K562 (cell line): Measurements from ENCODE around the gene MAL. TPM values are rescaled to one million over a fixed set of nuclear protein-coding genes. Genes with fewer than 3 reads are reported as not detected.

Experiments used
- ATAC-seq: fragments of 200-7000 bp; cut with Tn5 transposase; 3 replicates; pipeline ENCODE4 v1.9.1; 2020; ENCODE audit warnings: moderate library complexity
- BruUV-seq: library from RNA; stranded (reverse); fragments of 400-500 nt; replicated peaks from 2 replicates; lab custom pipeline; 2021; lab: Mats Ljungman, UMichigan
- CTCF ChIA-PET: fragments of 300-600 bp; formaldehyde crosslinking; extraction: SDS; loops from one replicate; lab custom pipeline; 2021; ENCODE audit warnings: low intra/inter-chr PET ratio; lab: Yijun Ruan, JAX
- POLR2A ChIA-PET: fragments of 300-600, 350-650 bp; sonication (Branson Sonifier 250); formaldehyde crosslinking; extraction: SDS; loops from one replicate; lab custom pipeline; 2021; ENCODE audit warnings: antibody characterized with exemption, inconsistent platforms; lab: Yijun Ruan, JAX
- DNase-seq, 4 experiments: peaks; one replicate each; pipeline versions ENCODE4 v3.0.0 to v3.0.0-alpha.2; 2011 to 2018; ENCODE audit warnings: low spot score in 3 of 4, mixed read lengths in 3 of 4; ENCODE audit errors: extremely low read depth in 1 of 4
- FAIRE-seq: peaks from 2 replicates; lab custom pipeline; 2011; peaks lifted over from hg19 to GRCh38; lab: Jason Lieb, UNC
- H2AFZ ChIP-seq: 2 replicates; pipeline ENCODE4 v1.6.0; 2011; ENCODE audit warnings: low read depth, low read length, control low read depth, inconsistent platforms
- H3K27ac ChIP-seq: fragments of 200-600 bp; 3 replicates; pipeline ENCODE4 v1.8.0; 2011; ENCODE audit warnings: low read depth, mild to moderate bottlenecking, control low read depth, inconsistent platforms, low read length, moderate library complexity, mixed read lengths; ENCODE audit errors: extremely low read depth
- H3K27me3 ChIP-seq, 2 experiments: fragments of 300-600 bp in 1 of 2; 2 replicates in 1 of 2; 3 replicates in 1 of 2; pipeline versions ENCODE4 v1.6.0 to v1.8.0; 2011; ENCODE audit warnings: inconsistent platforms in 2 of 2, low read length in 2 of 2, mild to moderate bottlenecking in 1 of 2, mixed read lengths in 1 of 2, moderate library complexity in 1 of 2; ENCODE audit not compliant: control insufficient read depth in 2 of 2, insufficient read depth in 2 of 2
- H3K36me3 ChIP-seq: fragments of 300-600 bp; 3 replicates; pipeline ENCODE4 v1.8.0; 2011; ENCODE audit warnings: mild to moderate bottlenecking, low read length, inconsistent platforms; ENCODE audit not compliant: control insufficient read depth, insufficient read depth
- H3K4me1 ChIP-seq, 2 experiments: fragments of 200-600 bp in 1 of 2; replicated peaks in 1 of 2; 2 replicates in 1 of 2; 3 replicates in 1 of 2; pipeline versions ENCODE4 v1.5.1 to v1.8.0; 2011; ENCODE audit warnings: inconsistent platforms in 2 of 2, low read length in 2 of 2, mild to moderate bottlenecking in 1 of 2, mixed read lengths in 1 of 2, moderate library complexity in 1 of 2; ENCODE audit not compliant: control insufficient read depth in 2 of 2, insufficient read depth in 2 of 2
- H3K4me2 ChIP-seq: 2 replicates; pipeline ENCODE4 v1.6.1; 2011; ENCODE audit warnings: low read length, control low read depth, inconsistent platforms, mixed read lengths; ENCODE audit not compliant: insufficient read depth
- H3K4me3 ChIP-seq: fragments of 200-600 bp; sonication (generic), shearing (Covaris generic); 2 replicates; pipeline ENCODE4 v1.5.1; 2016; ENCODE audit warnings: control low read depth, inconsistent platforms
- H3K79me2 ChIP-seq: fragments of 200-600 bp; 3 replicates; pipeline ENCODE4 v1.8.0; 2011; ENCODE audit warnings: low read length, inconsistent platforms; ENCODE audit not compliant: control insufficient read depth, insufficient read depth
- H3K9ac ChIP-seq, 2 experiments: 2 replicates each; pipeline versions ENCODE4 v1.6.0 to v1.6.1; 2011; ENCODE audit warnings: low read depth in 2 of 2, low read length in 2 of 2, control low read depth in 1 of 2, inconsistent platforms in 1 of 2, mild to moderate bottlenecking in 1 of 2, mixed read lengths in 1 of 2; ENCODE audit not compliant: insufficient read depth in 1 of 2
- H3K9me1 ChIP-seq: one replicate; pipeline ENCODE4 v1.6.0; 2011; ENCODE audit warnings: inconsistent platforms, mild to moderate bottlenecking, low read length, moderate library complexity; ENCODE audit not compliant: control insufficient read depth, insufficient read depth
- H3K9me3 ChIP-seq: replicated peaks from 2 replicates; pipeline ENCODE4 v1.5.1; 2011; ENCODE audit warnings: low read depth, low read length, inconsistent platforms; ENCODE audit not compliant: control insufficient read depth, insufficient read depth
- H4K20me1 ChIP-seq: replicated peaks from 2 replicates; pipeline ENCODE4 v1.6.1; 2011; ENCODE audit warnings: low read length, inconsistent platforms, mixed read lengths; ENCODE audit not compliant: control insufficient read depth, insufficient read depth
- CAMTA2 ChIP-seq: fragments of 250-450 bp; sonication (Bioruptor Pico); conservative IDR thresholded peaks from 2 replicates; pipeline ENCODE4 v1.5.1; 2022
- CC2D1A ChIP-seq: fragments of 450-650 bp; IDR thresholded peaks from 2 replicates; pipeline ENCODE4 v1.6.1; 2017; ENCODE audit warnings: mild to moderate bottlenecking
- GTF2E2 ChIP-seq: fragments of 200-800 bp; sonication (Bioruptor generic); IDR thresholded peaks from 2 replicates; pipeline ENCODE4 v1.6.1; 2016; ENCODE audit warnings: missing genetic modification characterization, missing compliant biosample characterization
- MED1 ChIP-seq: sonication (generic); formaldehyde crosslinking; IDR thresholded peaks from 2 replicates; pipeline ENCODE4 v1.8.1; 2023; ENCODE audit warnings: missing genetic modification reagents, borderline replicate concordance
- MYBL2 ChIP-seq, 2 experiments: fragments of 450-650 bp in 1 of 2; sonication (generic) in 1 of 2; formaldehyde crosslinking in 1 of 2; IDR thresholded peaks; 2 replicates each; pipeline versions ENCODE4 v1.6.1 to v1.8.1; 2017 to 2022; ENCODE audit warnings: borderline replicate concordance in 1 of 2, inconsistent platforms in 1 of 2, low read depth in 1 of 2, mild to moderate bottlenecking in 1 of 2, missing genetic modification reagents in 1 of 2, moderate library complexity in 1 of 2
- RBM39 ChIP-seq: fragments of 200-400 bp; formaldehyde crosslinking; optimal IDR thresholded peaks from 2 replicates; pipeline ENCODE3; 2018; ENCODE audit warnings: low read depth, low read length
- RNF2 ChIP-seq: sonication (generic); IDR thresholded peaks from 2 replicates; pipeline ENCODE4 v1.6.1; 2016
- TAF1 ChIP-seq: IDR thresholded peaks from 2 replicates; pipeline ENCODE4 v1.6.1; 2011; ENCODE audit warnings: mild to moderate bottlenecking, low read length, moderate library complexity; ENCODE audit not compliant: insufficient read depth, control insufficient read depth, severe bottlenecking; ENCODE audit errors: extremely low read depth
- ZFP1 ChIP-seq: fragments of 450-650 bp; formaldehyde crosslinking; IDR thresholded peaks from 2 replicates; pipeline ENCODE4 v1.4.0; 2020; ENCODE audit warnings: mild to moderate bottlenecking, mixed read lengths
- ZNF232 ChIP-seq: sonication (generic); formaldehyde crosslinking; IDR thresholded peaks from 2 replicates; pipeline ENCODE4 v1.8.0; 2022; ENCODE audit warnings: mild to moderate bottlenecking, missing genetic modification reagents
- ZNF274 ChIP-seq: IDR thresholded peaks from 2 replicates; pipeline ENCODE4 v1.6.1; 2011; ENCODE audit warnings: low read depth, mild to moderate bottlenecking, low read length, moderate library complexity, borderline replicate concordance
- ZNF316 ChIP-seq: fragments of 450-650 bp; IDR thresholded peaks from 2 replicates; pipeline ENCODE4 v1.6.1; 2016
- WGBS: fragments of 100-300 bp; shearing (Covaris generic); methylation state at CpG from one replicate; pipeline ENCODE4 v1.1.6; 2016; ENCODE audit warnings: low coverage, mixed read lengths; ENCODE audit not compliant: insufficient coverage; ENCODE audit errors: missing lambda C conversion rate; 5-methylcytosine and 5-hydroxymethylcytosine counted together
- in situ Hi-C: fragments of 300-500 bp; cut with MboI; formaldehyde crosslinking; loops from 4 replicates; pipeline ENCODE4 v1.15.0; 2018; ENCODE audit warnings: inconsistent platforms, mixed read lengths
- intact Hi-C: fragments of 100-400 bp; cut with micrococcal nuclease; formaldehyde crosslinking; loops from 2 replicates; pipeline ENCODE4 v1.14.2; 2022
- polyA plus RNA-seq, 8 experiments: library from polyadenylated mRNA; depleted of rRNA in 4 of 8; stranded (reverse) in 5 of 8; unstranded in 3 of 8; fragments of >200 nt; fragmentation: Nextera tagmentation in 2 of 8; fragmentation: Illumina TruSeq in 1 of 8; extraction: Ambion mirVana in 2 of 8; extraction: Trizol in 1 of 8; gene quantifications; 2 replicates each; pipeline versions ENCODE4 v1.2.1 to v1.2.3, GENCODE V29; 2011 to 2014; ENCODE audit warnings: inconsistent platforms in 1 of 8, missing spikeins in 1 of 8
- total RNA-seq, 7 experiments: library from RNA; depleted of rRNA in 6 of 7; stranded (reverse); fragments of >200 nt in 6 of 7; fragmentation: Illumina TruSeq in 2 of 7; extraction: Trizol in 2 of 7; gene quantifications; 2 replicates each; pipeline versions ENCODE4 v1.2.1 to v1.2.3, GENCODE V29; 2011 to 2021; ENCODE audit warnings: low replicate concordance in 1 of 7
- TF ChIP-seq, protein P1 (sequence below), 2 experiments: IDR thresholded peaks in 1 of 2; conservative IDR thresholded peaks in 1 of 2; 2 replicates each; pipeline ENCODE4 v1.6.1; 2016; ENCODE audit warnings: low read depth in 2 of 2, mild to moderate bottlenecking in 1 of 2, missing compliant biosample characterization in 1 of 2, missing genetic modification characterization in 1 of 2, moderate library complexity in 1 of 2
- TF ChIP-seq, protein P2 (sequence below): sonication (generic); formaldehyde crosslinking; IDR thresholded peaks from 2 replicates; pipeline ENCODE4 v1.9.0; 2022; ENCODE audit warnings: mild to moderate bottlenecking, missing genetic modification reagents
- TF ChIP-seq, protein P3 (sequence below), 3 experiments: fragments of 200-800 bp in 1 of 3; fragments of 250-450 bp in 1 of 3; fragments of 450-650 bp in 1 of 3; sonication (Bioruptor Pico) in 1 of 3; sonication (Bioruptor generic) in 1 of 3; formaldehyde crosslinking in 1 of 3; IDR thresholded peaks; 2 replicates each; pipeline versions ENCODE4 v1.6.1 to v1.8.0; 2016 to 2022; ENCODE audit warnings: mild to moderate bottlenecking in 2 of 3, missing genetic modification characterization in 2 of 3, missing compliant biosample characterization in 1 of 3, moderate library complexity in 1 of 3

MAL gene
- total and polyA plus RNA-seq, 9 of the 15 experiments (the other 6 are each of a cell fraction or from before 2014, with no cell fraction given) = not detected

DNA sequence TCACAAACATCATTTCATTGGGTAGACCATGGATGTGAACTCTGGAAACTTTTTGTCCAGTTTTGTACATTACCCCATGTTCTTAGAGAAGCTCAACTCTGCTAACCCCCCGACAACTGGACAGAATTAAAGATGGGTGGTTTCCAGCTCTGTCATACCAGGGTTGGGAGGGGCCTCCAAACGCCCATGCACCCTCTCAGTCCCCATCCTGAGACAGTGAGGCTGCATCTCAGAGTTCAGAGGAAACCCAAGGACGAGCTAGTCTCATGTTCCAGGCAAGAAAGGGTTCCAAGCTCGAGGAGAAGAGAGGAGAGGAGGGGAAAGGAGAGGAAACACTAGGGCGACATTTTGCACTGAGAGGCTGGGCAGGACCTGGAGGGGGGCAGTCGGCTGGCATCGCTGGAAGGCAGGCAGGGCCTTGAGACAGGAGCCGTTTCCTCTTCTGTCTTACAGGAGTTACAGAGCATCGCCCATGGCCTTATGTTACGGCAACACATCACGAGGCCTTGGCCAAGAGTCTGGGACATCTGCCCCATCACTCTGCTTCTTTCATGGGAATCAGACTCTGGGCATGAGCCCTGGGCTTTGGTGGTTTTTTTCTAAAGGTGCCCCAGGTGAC lies 16.4 kb downstream of the MAL start:
- ATAC-seq = no peak
- no peak for FAIRE-seq
- CTCF ChIA-PET = no interaction called here
- in situ Hi-C loops (no loop called here), intact Hi-C loops (loop anchor here (5.0 kb wide), 1 partner anchor 170 kb away; the partner anchor contains the start of gene TEKT4)
- Histone ChIP-seq H3K27me3 (peaks cover 6 to 43% of the 10 kb centered on the region in 2 experiments; a peak in 3 of 5 replicates), H3K9me3 (no peaks in the 10 kb centered on the region), H3K36me3 (no peaks in the 10 kb centered on the region), H3K79me2 (no peaks in the 10 kb centered on the region), H4K20me1 (no peaks in the 10 kb centered on the region), H3K27ac (no peak overlapping the region), H2AFZ (no peak overlapping the region), H3K4me2 (no peak overlapping the region), H3K4me3 (no peak overlapping the region), H3K4me1 (no peaks in the 10 kb centered on the region), H3K9ac (no peak overlapping the region), H3K9me1 (no peaks in the 10 kb centered on the region)
- no peak for DNase-seq
- 0% methylated on average over 8 of the region's 11 CpGs for WGBS
- POLR2A ChIA-PET = no interaction called here
- no TSS peak for BruUV-seq
- TF ChIP-seq MED1 (CRISPR knock-in tag) (no peak), TAF1 (no peak), ZFP1 (CRISPR knock-in tag) (no peak), RBM39 (no peak), ZNF232 (CRISPR knock-in tag) (no peak), RNF2 (no peak), ZNF316 (no peak), CC2D1A (no peak), ZNF274 (no peak), GTF2E2 (tag) (no peak), CAMTA2 (CRISPR knock-in tag) (no peak), MYBL2 (IDR thresholded peaks at IDR 0.05; ENCODE audit: low read depth) (no peak), MYBL2 (CRISPR knock-in tag; IDR thresholded peaks at IDR 0.05; ENCODE audit: borderline replicate concordance) (no peak)
- TF ChIP-seq, protein P1, sequence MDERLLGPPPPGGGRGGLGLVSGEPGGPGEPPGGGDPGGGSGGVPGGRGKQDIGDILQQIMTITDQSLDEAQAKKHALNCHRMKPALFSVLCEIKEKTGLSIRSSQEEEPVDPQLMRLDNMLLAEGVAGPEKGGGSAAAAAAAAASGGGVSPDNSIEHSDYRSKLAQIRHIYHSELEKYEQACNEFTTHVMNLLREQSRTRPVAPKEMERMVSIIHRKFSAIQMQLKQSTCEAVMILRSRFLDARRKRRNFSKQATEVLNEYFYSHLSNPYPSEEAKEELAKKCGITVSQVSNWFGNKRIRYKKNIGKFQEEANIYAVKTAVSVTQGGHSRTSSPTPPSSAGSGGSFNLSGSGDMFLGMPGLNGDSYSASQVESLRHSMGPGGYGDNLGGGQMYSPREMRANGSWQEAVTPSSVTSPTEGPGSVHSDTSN (CRISPR knock-in tag; IDR thresholded peaks at IDR 0.05; ENCODE audit: low read depth) = no peak
- TF ChIP-seq, protein P1 (tag; conservative IDR thresholded peaks at IDR 0.05; ENCODE audit: low read depth) = no peak
- TF ChIP-seq, protein P2, sequence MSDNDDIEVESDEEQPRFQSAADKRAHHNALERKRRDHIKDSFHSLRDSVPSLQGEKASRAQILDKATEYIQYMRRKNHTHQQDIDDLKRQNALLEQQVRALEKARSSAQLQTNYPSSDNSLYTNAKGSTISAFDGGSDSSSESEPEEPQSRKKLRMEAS (CRISPR knock-in tag) = no peak
- TF ChIP-seq, protein P3, sequence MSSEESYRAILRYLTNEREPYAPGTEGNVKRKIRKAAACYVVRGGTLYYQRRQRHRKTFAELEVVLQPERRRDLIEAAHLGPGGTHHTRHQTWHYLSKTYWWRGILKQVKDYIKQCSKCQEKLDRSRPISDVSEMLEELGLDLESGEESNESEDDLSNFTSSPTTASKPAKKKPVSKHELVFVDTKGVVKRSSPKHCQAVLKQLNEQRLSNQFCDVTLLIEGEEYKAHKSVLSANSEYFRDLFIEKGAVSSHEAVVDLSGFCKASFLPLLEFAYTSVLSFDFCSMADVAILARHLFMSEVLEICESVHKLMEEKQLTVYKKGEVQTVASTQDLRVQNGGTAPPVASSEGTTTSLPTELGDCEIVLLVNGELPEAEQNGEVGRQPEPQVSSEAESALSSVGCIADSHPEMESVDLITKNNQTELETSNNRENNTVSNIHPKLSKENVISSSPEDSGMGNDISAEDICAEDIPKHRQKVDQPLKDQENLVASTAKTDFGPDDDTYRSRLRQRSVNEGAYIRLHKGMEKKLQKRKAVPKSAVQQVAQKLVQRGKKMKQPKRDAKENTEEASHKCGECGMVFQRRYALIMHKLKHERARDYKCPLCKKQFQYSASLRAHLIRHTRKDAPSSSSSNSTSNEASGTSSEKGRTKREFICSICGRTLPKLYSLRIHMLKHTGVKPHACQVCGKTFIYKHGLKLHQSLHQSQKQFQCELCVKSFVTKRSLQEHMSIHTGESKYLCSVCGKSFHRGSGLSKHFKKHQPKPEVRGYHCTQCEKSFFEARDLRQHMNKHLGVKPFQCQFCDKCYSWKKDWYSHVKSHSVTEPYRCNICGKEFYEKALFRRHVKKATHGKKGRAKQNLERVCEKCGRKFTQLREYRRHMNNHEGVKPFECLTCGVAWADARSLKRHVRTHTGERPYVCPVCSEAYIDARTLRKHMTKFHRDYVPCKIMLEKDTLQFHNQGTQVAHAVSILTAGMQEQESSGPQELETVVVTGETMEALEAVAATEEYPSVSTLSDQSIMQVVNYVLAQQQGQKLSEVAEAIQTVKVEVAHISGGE (CRISPR knock-in tag; IDR thresholded peaks at IDR 0.05) = no peak
